Measurements from ENCODE around the gene STAU1. TPM values are rescaled to one million over a fixed set of nuclear protein-coding genes. Genes with fewer than 3 reads are reported as not detected.
"Not testable (repeated sequence)": the region's sequence is repeated elsewhere in the genome, so short reads cannot be mapped to it uniquely, and the experiment has no call there.

STAU1 gene
- total RNA-seq, 1 donor from 2014 or later: 79.7 TPM

GRCh38 chr20:49171909-49172308 lies 16.2 kb downstream of the STAU1 start:
- Mint-ChIP-seq H3K27ac (ENCODE audit: unreplicated experiment) (no peak overlapping the region), H3K9me3 (ENCODE audit: unreplicated experiment) (no peaks in the 10 kb centered on the region), H3K27me3 (ENCODE audit: unreplicated experiment) (no peaks in the 10 kb centered on the region), H3K4me3 (ENCODE audit: unreplicated experiment) (no peak overlapping the region), H3K4me1 (ENCODE audit: low read depth, unreplicated experiment) (peaks cover 10% of the 10 kb centered on the region), H3K36me3 (ENCODE audit: unreplicated experiment) (no peaks in the 10 kb centered on the region)
- no peak for DNase-seq
- TF ChIP-seq CTCF (IDR thresholded peaks at IDR 0.05; ENCODE audit: partially characterized antibody, unreplicated experiment): no peak

- no peak for TF ChIP-seq CTCF (IDR thresholded peaks at IDR 0.05; ENCODE audit: partially characterized antibody, unreplicated experiment)
- H3K36me3 Mint-ChIP-seq (ENCODE audit: unreplicated experiment): no peaks in the 10 kb centered on the region
These were observed 17.4 kb downstream of the STAU1 start for GRCh38 chr20:49170714-49171113.

GRCh38 chr20:49169547-49169946 lies 18.6 kb downstream of the STAU1 start:
- no peak for TF ChIP-seq CTCF (IDR thresholded peaks at IDR 0.05; ENCODE audit: partially characterized antibody, unreplicated experiment)
- Mint-ChIP-seq H3K27ac (ENCODE audit: unreplicated experiment) (no peak overlapping the region), H3K27me3 (ENCODE audit: unreplicated experiment) (peaks cover 2% of the 10 kb centered on the region), H3K36me3 (ENCODE audit: unreplicated experiment) (no peaks in the 10 kb centered on the region), H3K4me1 (ENCODE audit: low read depth, unreplicated experiment) (peaks cover 11% of the 10 kb centered on the region), H3K9me3 (ENCODE audit: unreplicated experiment) (peaks cover 3% of the 10 kb centered on the region), H3K4me3 (ENCODE audit: unreplicated experiment) (no peak overlapping the region)
- no peak for DNase-seq

More at GRCh38 chr20:49170714-49171113, 17.4 kb downstream of the STAU1 start:
- Mint-ChIP-seq H3K9me3 (ENCODE audit: unreplicated experiment) (peaks cover 3% of the 10 kb centered on the region), H3K4me3 (ENCODE audit: unreplicated experiment) (no peak overlapping the region), H3K27me3 (ENCODE audit: unreplicated experiment) (peaks cover 1% of the 10 kb centered on the region), H3K27ac (ENCODE audit: unreplicated experiment) (no peak overlapping the region), H3K4me1 (ENCODE audit: low read depth, unreplicated experiment) (peaks cover 11% of the 10 kb centered on the region)
- DNase-seq: no peak

GRCh38 chr20:49168864-49169263 lies 19.3 kb downstream of the STAU1 start:
- DNase-seq; H3K9me3 Mint-ChIP-seq (ENCODE audit: unreplicated experiment); H3K4me3 Mint-ChIP-seq (ENCODE audit: unreplicated experiment); H3K27ac Mint-ChIP-seq (ENCODE audit: unreplicated experiment); H3K36me3 Mint-ChIP-seq (ENCODE audit: unreplicated experiment); H3K27me3 Mint-ChIP-seq (ENCODE audit: unreplicated experiment): not testable (repeated sequence)
- peaks cover 11% of the 10 kb centered on the region for H3K4me1 Mint-ChIP-seq (ENCODE audit: low read depth, unreplicated experiment)

GRCh38 chr20:49167811-49168507 lies 20.2 kb downstream of the STAU1 start:
- Mint-ChIP-seq H3K4me3 (ENCODE audit: unreplicated experiment) (no peak overlapping the region), H3K36me3 (ENCODE audit: unreplicated experiment) (no peaks in the 10 kb centered on the region), H3K9me3 (ENCODE audit: unreplicated experiment) (peaks cover 3% of the 10 kb centered on the region), H3K27me3 (ENCODE audit: unreplicated experiment) (peaks cover 2% of the 10 kb centered on the region), H3K27ac (ENCODE audit: unreplicated experiment) (no peak overlapping the region), H3K4me1 (ENCODE audit: low read depth, unreplicated experiment) (peaks cover 11% of the 10 kb centered on the region)
- no peak for TF ChIP-seq CTCF (IDR thresholded peaks at IDR 0.05; ENCODE audit: partially characterized antibody, unreplicated experiment)
- no peak for DNase-seq

Measured in glutamatergic neuron (in vitro differentiated cells).